Measurements from ENCODE around the gene BCL2A1. TPM values are rescaled to one million over a fixed set of nuclear protein-coding genes. Genes with fewer than 3 reads are reported as not detected.

Gene BCL2A1
- total and polyA plus RNA-seq, 4 donors: 0.18 to 8.3 (median 6.4) TPM

DNA sequence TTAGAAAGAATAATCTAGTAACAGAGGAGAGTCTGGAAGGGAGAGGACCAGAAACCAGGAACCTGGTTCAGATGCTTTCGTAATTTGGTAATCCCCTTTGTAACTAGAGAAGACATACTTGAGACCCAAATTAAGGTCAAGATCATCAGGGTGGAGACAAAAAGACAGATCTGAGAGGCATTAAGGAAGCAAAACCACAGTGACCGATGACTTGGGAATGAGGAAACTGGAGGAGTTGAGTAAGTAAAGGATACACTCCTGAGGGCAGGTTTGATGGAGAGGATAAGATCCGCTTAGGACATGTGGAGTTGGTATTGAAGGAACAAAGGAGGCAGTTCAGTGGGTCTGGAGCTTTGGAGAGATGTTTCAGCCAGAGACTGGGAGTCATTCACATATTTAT, 23.6 kb upstream of the BCL2A1 start:
- ATAC-seq (ENCODE audit: low FRiP score) (no peak), DNase-seq (no peak)
- 83% methylated on average over 3 of the region's 3 CpGs for WGBS, 2 donors
- H3K4me3 ChIP-seq (ENCODE audit: low read length in 2 of 2): no peak overlapping the region
- H3K27ac ChIP-seq (ENCODE audit: low read depth in 1 of 2, low read length in 2 of 2): no peak overlapping the region
- H3K27me3 ChIP-seq (ENCODE audit: control insufficient read depth in 1 of 2, insufficient read depth in 2 of 2, low read length in 1 of 2): no peaks in the 10 kb centered on the region
- no peaks in the 10 kb centered on the region for H3K4me1 ChIP-seq (ENCODE audit: control insufficient read depth in 1 of 2, insufficient read depth in 2 of 2, low read length in 2 of 2)
- no peaks in the 10 kb centered on the region for H3K9me3 ChIP-seq (ENCODE audit: control insufficient read depth, low read length)
- no peaks in the 10 kb centered on the region for H3K36me3 ChIP-seq (ENCODE audit: control insufficient read depth in 1 of 2, insufficient read depth in 2 of 2, low read length in 1 of 2)
- intact Hi-C loops (cut with DNase I): loop anchor here in 1 of 2 donors (10.0 kb wide), 1 partner anchor 100 kb away; the partner anchor contains the start of gene MTHFS

DNA sequence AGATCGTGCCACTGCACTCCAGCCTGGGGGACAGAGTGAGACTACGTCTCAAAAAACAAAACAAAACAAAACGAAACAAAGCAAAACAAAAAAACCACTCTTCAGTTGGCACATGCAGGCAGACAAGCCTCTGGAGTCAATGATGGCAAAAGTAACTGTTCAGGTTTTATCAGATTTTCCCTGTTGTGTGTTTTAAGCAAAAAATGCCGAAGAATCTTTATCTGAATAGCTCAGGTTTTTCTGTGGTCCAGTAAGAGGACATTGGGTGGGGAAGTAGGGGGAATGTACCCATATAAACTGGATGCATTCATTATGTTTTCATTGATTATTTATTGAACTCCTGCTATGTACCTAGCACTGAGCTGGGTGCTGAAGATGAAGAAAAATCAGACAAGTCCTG, 20.8 kb upstream of the BCL2A1 start:
- Histone ChIP-seq H3K4me3 (ENCODE audit: low read length in 2 of 2) (no peak overlapping the region), H3K27me3 (ENCODE audit: control insufficient read depth in 1 of 2, insufficient read depth in 2 of 2, low read length in 1 of 2) (no peaks in the 10 kb centered on the region), H3K9me3 (ENCODE audit: control insufficient read depth, low read length) (peaks cover 2% of the 10 kb centered on the region), H3K27ac (ENCODE audit: low read depth in 1 of 2, low read length in 2 of 2) (no peak overlapping the region), H3K36me3 (ENCODE audit: control insufficient read depth in 1 of 2, insufficient read depth in 2 of 2, low read length in 1 of 2) (no peaks in the 10 kb centered on the region), H3K4me1 (ENCODE audit: control insufficient read depth in 1 of 2, insufficient read depth in 2 of 2, low read length in 2 of 2) (no peaks in the 10 kb centered on the region)
- no peak for DNase-seq
- intact Hi-C loops (cut with DNase I): loop anchor here in 1 of 2 donors (10.0 kb wide), 1 partner anchor 97 kb away; the partner anchor contains the start of gene MTHFS
- 58 to 59% methylated on average over 4 of the region's 4 CpGs for WGBS, 2 donors
- ATAC-seq (ENCODE audit: low FRiP score): no peak

DNA sequence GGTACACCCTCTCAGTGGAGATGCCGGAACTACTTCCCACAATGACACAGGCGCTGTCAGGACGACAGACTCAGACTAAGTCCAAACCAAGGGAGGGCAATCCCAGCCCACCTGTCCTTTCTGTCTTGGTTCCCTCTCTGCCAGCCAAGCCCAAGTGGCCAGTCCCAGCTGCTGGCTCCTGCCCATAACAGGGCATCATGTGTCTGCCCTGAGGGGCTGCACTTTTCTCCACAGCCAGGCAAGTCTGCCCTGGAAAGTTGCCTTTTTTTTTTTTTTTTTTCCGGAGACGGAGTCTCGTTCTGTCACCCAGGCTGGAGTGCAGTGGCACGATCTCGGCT, 20.0 kb upstream of the BCL2A1 start:
- intact Hi-C loops (cut with DNase I): loop anchor here in 1 of 2 donors (10.0 kb wide), 1 partner anchor 96 kb away; the partner anchor contains the start of gene MTHFS
- Histone ChIP-seq H3K9me3 (ENCODE audit: control insufficient read depth, low read length) (peaks cover 2% of the 10 kb centered on the region), H3K27ac (ENCODE audit: low read depth in 1 of 2, low read length in 2 of 2) (no peak overlapping the region), H3K4me1 (ENCODE audit: control insufficient read depth in 1 of 2, insufficient read depth in 2 of 2, low read length in 2 of 2) (no peaks in the 10 kb centered on the region), H3K36me3 (ENCODE audit: control insufficient read depth in 1 of 2, insufficient read depth in 2 of 2, low read length in 1 of 2) (no peaks in the 10 kb centered on the region), H3K27me3 (ENCODE audit: control insufficient read depth in 1 of 2, insufficient read depth in 2 of 2, low read length in 1 of 2) (no peaks in the 10 kb centered on the region), H3K4me3 (ENCODE audit: low read length in 2 of 2) (no peak overlapping the region)
- DNase-seq (no peak), ATAC-seq (ENCODE audit: low FRiP score) (no peak)
- WGBS, 2 donors: 89 to 91% methylated on average over 7 to 8 of the region's 8 CpGs

DNA sequence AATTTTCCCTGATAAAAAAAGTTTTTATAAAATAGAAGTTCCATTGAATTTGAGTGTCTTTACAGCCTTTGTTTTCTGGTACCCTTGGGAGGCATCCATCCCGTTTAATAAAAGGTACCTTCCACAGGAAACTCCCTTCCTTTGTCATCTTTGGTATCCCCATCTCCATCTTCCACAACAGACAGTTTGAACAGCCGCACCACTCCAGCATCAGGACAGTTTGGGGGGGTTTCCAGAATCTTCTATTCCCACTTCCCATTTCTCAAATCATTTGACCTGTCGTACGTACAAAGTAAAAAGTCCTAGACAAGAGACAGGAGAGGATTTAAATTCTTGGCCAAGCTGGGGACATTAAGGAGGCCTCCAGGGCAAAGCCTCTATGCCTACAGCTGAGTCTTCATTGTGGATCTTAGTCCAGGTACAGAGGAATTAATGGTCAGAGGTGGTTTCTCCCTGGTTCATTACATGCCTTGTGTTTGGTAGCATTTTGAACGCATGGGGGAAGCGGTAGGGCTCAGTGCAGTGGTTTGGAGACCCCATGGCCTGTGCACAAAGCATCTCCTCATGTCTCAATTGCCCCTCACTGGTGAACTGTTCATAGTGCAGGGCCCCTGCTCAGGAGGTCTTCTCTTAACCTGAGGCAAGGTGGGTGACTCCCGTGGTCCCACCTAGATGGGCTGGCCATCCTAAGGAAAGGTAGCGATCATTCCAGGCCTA, 19.4 kb upstream of the BCL2A1 start:
- no peaks in the 10 kb centered on the region for H3K36me3 ChIP-seq (ENCODE audit: control insufficient read depth in 1 of 2, insufficient read depth in 2 of 2, low read length in 1 of 2)
- peaks cover 2% of the 10 kb centered on the region for H3K9me3 ChIP-seq (ENCODE audit: control insufficient read depth, low read length)
- ATAC-seq (ENCODE audit: low FRiP score): no peak
- no peaks in the 10 kb centered on the region for H3K27me3 ChIP-seq (ENCODE audit: control insufficient read depth in 1 of 2, insufficient read depth in 2 of 2, low read length in 1 of 2)
- intact Hi-C loops (cut with DNase I): loop anchor here in 1 of 2 donors (10.0 kb wide), 1 partner anchor 96 kb away; the partner anchor contains the start of gene MTHFS
- no peak overlapping the region for H3K27ac ChIP-seq (ENCODE audit: low read depth in 1 of 2, low read length in 2 of 2)
- DNase-seq: no peak
- 88% methylated on average over 8 of the region's 8 CpGs for WGBS, 2 donors
- no peaks in the 10 kb centered on the region for H3K4me1 ChIP-seq (ENCODE audit: control insufficient read depth in 1 of 2, insufficient read depth in 2 of 2, low read length in 2 of 2)
- no peak overlapping the region for H3K4me3 ChIP-seq (ENCODE audit: low read length in 2 of 2)

DNA sequence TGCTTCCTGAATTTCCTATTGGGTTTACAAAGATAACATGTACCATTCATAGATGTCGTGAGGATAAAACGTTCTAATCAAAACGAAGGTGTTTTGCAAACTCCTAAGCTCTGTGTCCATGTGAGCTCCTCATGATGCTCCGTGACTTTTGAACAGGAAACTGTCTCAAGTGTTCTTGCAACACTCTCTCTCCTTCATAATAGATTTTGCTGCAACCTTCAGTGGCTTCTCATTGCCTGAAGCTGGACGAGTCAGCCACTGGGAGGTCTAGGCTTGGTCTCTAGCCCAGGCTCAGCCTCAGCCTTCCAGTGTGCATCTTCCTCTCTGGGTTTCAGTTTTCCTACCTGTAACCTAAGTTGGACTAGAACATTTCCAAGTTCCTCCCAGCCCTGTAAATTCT, 18.7 kb upstream of the BCL2A1 start:
- ATAC-seq (ENCODE audit: low FRiP score): no peak

DNA sequence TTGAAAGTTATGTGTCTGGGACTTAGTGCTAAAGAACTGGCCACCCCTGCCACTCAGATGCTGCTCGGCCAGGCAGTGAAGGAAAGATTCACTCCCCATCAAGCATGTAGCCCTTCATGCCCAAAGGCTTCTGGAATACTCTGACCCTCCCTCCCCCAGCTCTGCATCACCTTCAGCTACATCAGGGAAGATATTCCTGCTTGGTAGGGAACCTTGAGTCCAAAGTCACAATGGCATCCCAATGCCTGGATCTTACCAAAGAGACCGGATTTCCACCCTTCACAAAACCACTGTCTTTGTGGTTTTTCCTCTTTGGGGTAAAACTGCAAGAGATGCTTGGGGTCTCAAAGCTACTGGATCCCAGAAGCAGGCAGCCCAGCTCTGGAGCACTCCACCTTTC, 18.2 kb upstream of the BCL2A1 start:
- no peaks in the 10 kb centered on the region for H3K27me3 ChIP-seq (ENCODE audit: control insufficient read depth in 1 of 2, insufficient read depth in 2 of 2, low read length in 1 of 2)
- intact Hi-C loops (cut with DNase I): no loop called here
- peaks cover 2% of the 10 kb centered on the region for H3K9me3 ChIP-seq (ENCODE audit: control insufficient read depth, low read length)
- no peaks in the 10 kb centered on the region for H3K4me1 ChIP-seq (ENCODE audit: control insufficient read depth in 1 of 2, insufficient read depth in 2 of 2, low read length in 2 of 2)
- H3K27ac ChIP-seq (ENCODE audit: low read depth in 1 of 2, low read length in 2 of 2): no peak overlapping the region
- no peak for DNase-seq
- H3K4me3 ChIP-seq (ENCODE audit: low read length in 2 of 2): no peak overlapping the region
- ATAC-seq (ENCODE audit: low FRiP score): no peak
- WGBS, 2 donors: 69 to 89% methylated on average over 2 of the region's 2 CpGs
- no peaks in the 10 kb centered on the region for H3K36me3 ChIP-seq (ENCODE audit: control insufficient read depth in 1 of 2, insufficient read depth in 2 of 2, low read length in 1 of 2)

More for the DNA sequence above, 18.7 kb upstream of the BCL2A1 start:
- intact Hi-C loops (cut with DNase I): loop anchor here in 1 of 2 donors (10.0 kb wide), 1 partner anchor 95 kb away; the partner anchor contains the start of gene MTHFS
- H3K36me3 ChIP-seq (ENCODE audit: control insufficient read depth in 1 of 2, insufficient read depth in 2 of 2, low read length in 1 of 2): no peaks in the 10 kb centered on the region
- no peaks in the 10 kb centered on the region for H3K27me3 ChIP-seq (ENCODE audit: control insufficient read depth in 1 of 2, insufficient read depth in 2 of 2, low read length in 1 of 2)
- DNase-seq: no peak
- H3K9me3 ChIP-seq (ENCODE audit: control insufficient read depth, low read length): peaks cover 2% of the 10 kb centered on the region
- H3K4me3 ChIP-seq (ENCODE audit: low read length in 2 of 2): no peak overlapping the region
- H3K4me1 ChIP-seq (ENCODE audit: control insufficient read depth in 1 of 2, insufficient read depth in 2 of 2, low read length in 2 of 2): no peaks in the 10 kb centered on the region
- 55 to 60% methylated on average over 5 of the region's 5 CpGs for WGBS, 2 donors
- no peak overlapping the region for H3K27ac ChIP-seq (ENCODE audit: low read depth in 1 of 2, low read length in 2 of 2)

DNA sequence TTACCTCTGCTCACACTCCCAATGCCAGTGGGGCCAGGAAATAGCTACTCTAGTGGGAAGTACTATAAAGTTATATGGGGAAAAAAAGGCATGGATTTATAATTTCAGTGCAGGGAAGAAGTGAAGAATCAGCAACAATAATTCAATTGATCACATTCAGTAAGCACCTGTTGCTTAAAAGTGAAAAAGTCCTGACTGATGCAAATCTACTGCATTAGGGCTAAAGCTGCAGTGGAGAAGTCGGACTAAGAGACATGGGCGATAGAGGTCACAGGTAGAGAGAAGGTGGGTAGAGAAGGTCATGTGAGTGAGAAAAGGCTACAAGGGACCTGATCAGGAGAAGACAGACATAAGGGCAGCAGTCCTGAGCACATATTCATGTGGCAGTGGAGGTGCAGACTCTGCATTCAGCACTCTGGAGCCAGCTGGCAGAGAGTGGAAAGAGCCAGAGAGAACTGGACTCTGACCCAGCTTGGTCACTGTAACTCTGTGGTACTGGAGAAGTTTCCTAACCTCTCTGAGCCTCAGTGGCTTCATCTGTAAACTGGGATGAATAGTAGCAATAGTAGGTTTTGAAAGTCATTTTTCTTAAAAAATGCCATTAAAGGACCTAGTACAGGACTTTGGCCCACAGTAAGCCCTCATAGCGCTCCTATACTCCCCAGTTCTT, 17.6 kb upstream of the BCL2A1 start:
- WGBS, 2 donors: 88 to 90% methylated on average over 3 of the region's 3 CpGs
- H3K4me1 ChIP-seq (ENCODE audit: control insufficient read depth in 1 of 2, insufficient read depth in 2 of 2, low read length in 2 of 2): no peaks in the 10 kb centered on the region
- intact Hi-C loops (cut with DNase I): no loop called here
- H3K27me3 ChIP-seq (ENCODE audit: control insufficient read depth in 1 of 2, insufficient read depth in 2 of 2, low read length in 1 of 2): no peaks in the 10 kb centered on the region
- H3K27ac ChIP-seq (ENCODE audit: low read depth in 1 of 2, low read length in 2 of 2): no peak overlapping the region
- H3K9me3 ChIP-seq (ENCODE audit: control insufficient read depth, low read length): peaks cover 2% of the 10 kb centered on the region
- ATAC-seq (ENCODE audit: low FRiP score): no peak
- no peaks in the 10 kb centered on the region for H3K36me3 ChIP-seq (ENCODE audit: control insufficient read depth in 1 of 2, insufficient read depth in 2 of 2, low read length in 1 of 2)
- H3K4me3 ChIP-seq (ENCODE audit: low read length in 2 of 2): no peak overlapping the region
- DNase-seq: no peak

DNA sequence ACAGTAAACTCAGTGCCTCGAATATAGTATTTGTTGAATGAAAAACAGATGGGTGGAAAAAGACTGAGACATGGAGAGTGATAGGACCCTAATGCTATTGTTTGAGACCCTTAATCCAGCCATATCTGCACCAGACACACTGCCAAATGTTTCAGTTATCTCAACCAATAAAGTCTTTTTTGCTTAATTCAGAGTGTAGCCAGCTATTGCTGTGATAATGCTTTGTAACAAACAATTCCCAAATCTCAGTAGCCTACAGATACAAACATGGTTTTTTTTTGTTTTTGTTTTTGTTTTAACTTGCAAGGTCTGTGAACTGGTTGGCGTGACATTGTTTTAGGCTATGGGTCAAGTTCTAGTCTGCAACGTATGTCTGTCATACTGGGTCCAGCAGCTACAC, 17.0 kb upstream of the BCL2A1 start:
- H3K4me3 ChIP-seq (ENCODE audit: low read length in 2 of 2): no peak overlapping the region
- no peaks in the 10 kb centered on the region for H3K4me1 ChIP-seq (ENCODE audit: control insufficient read depth in 1 of 2, insufficient read depth in 2 of 2, low read length in 2 of 2)
- intact Hi-C loops (cut with DNase I): no loop called here
- H3K27me3 ChIP-seq (ENCODE audit: control insufficient read depth in 1 of 2, insufficient read depth in 2 of 2, low read length in 1 of 2): no peaks in the 10 kb centered on the region
- peaks cover 2% of the 10 kb centered on the region for H3K9me3 ChIP-seq (ENCODE audit: control insufficient read depth, low read length)
- ATAC-seq (ENCODE audit: low FRiP score): no peak
- no peak for DNase-seq
- H3K27ac ChIP-seq (ENCODE audit: low read depth in 1 of 2, low read length in 2 of 2): no peak overlapping the region
- no peaks in the 10 kb centered on the region for H3K36me3 ChIP-seq (ENCODE audit: control insufficient read depth in 1 of 2, insufficient read depth in 2 of 2, low read length in 1 of 2)
- 70 to 79% methylated on average over 3 of the region's 3 CpGs for WGBS, 2 donors

DNA sequence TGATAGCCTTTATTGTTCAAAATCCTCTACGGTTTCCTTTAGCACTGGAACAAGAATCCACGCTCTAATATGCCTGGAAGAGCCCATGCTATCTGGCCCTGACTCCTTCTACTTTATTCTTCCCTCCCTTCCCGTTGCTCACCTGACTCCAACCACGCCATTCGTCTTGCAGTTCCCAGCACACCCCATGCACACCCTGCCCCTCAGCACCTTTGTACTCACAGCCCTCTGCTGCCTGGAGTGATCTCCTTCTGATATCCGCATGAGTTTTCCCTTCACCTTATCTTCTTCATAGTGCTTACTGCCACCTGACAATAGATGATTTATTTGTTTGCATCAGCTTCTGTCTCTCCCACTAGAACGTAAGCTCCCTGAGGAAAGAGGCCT, 16.6 kb upstream of the BCL2A1 start:
- 74 to 81% methylated on average over 7 of the region's 7 CpGs for WGBS, 2 donors
- ATAC-seq (ENCODE audit: low FRiP score): no peak

More for the DNA sequence above, 16.6 kb upstream of the BCL2A1 start:
- DNase-seq: no peak
- no peak overlapping the region for H3K27ac ChIP-seq (ENCODE audit: low read depth in 1 of 2, low read length in 2 of 2)
- no peaks in the 10 kb centered on the region for H3K27me3 ChIP-seq (ENCODE audit: control insufficient read depth in 1 of 2, insufficient read depth in 2 of 2, low read length in 1 of 2)
- peaks cover 2% of the 10 kb centered on the region for H3K9me3 ChIP-seq (ENCODE audit: control insufficient read depth, low read length)
- no peak overlapping the region for H3K4me3 ChIP-seq (ENCODE audit: low read length in 2 of 2)
- H3K4me1 ChIP-seq (ENCODE audit: control insufficient read depth in 1 of 2, insufficient read depth in 2 of 2, low read length in 2 of 2): no peaks in the 10 kb centered on the region
- intact Hi-C loops (cut with DNase I): no loop called here
- H3K36me3 ChIP-seq (ENCODE audit: control insufficient read depth in 1 of 2, insufficient read depth in 2 of 2, low read length in 1 of 2): no peaks in the 10 kb centered on the region

All from aorta (tissue), 5 donors.